Measurements from ENCODE around the gene PLXNC1.

GRCh38 chr12:94220804-94221203 is 72.4 kb downstream of the PLXNC1 start:
- TF ChIP-seq CTCF (IDR thresholded peaks at IDR 0.05) (no peak), POLR2AphosphoS5 (IDR thresholded peaks at IDR 0.05) (no peak), EP300 (IDR thresholded peaks at IDR 0.05) (no peak), POLR2A (IDR thresholded peaks at IDR 0.05) (no peak)
